Parathyroid adenoma (tissue), 2 donors: ENCODE measurements around the gene LAMA3.

Experiments
- H2AFZ ChIP-seq: fragments of 300-600 bp; sonication (generic); one replicate; pipeline ENCODE4 v1.7.0; 2017; ENCODE audit warnings: antibody characterized with exemption, mild to moderate bottlenecking
- H3K27ac ChIP-seq: fragments of 300-600 bp; sonication (generic); one replicate; pipeline ENCODE4 v1.7.0; 2017
- H3K27me3 ChIP-seq: fragments of 300-600 bp; sonication (generic); one replicate; pipeline ENCODE4 v1.7.0; 2017; ENCODE audit warnings: low read length; ENCODE audit not compliant: control insufficient read depth, insufficient read depth
- H3K36me3 ChIP-seq: fragments of 300-600 bp; sonication (generic); one replicate; pipeline ENCODE4 v1.7.0; 2017; ENCODE audit warnings: low read length; ENCODE audit not compliant: control insufficient read depth, insufficient read depth
- H3K4me1 ChIP-seq: fragments of 300-600 bp; sonication (generic); one replicate; pipeline ENCODE4 v1.7.0; 2017; ENCODE audit warnings: control low read depth
- H3K4me2 ChIP-seq: fragments of 300-600 bp; sonication (generic); one replicate; pipeline ENCODE4 v1.7.0; 2017; ENCODE audit warnings: low read length
- H3K4me3 ChIP-seq: fragments of 300-600 bp; sonication (generic); one replicate; pipeline ENCODE4 v1.7.0; 2017; ENCODE audit warnings: low read depth, low read length
- H3K79me2 ChIP-seq: fragments of 300-600 bp; sonication (generic); one replicate; pipeline ENCODE4 v1.7.0; 2017; ENCODE audit warnings: control low read depth
- H3K9ac ChIP-seq: fragments of 300-600 bp; sonication (generic); one replicate; pipeline ENCODE4 v1.7.0; 2017; ENCODE audit warnings: mild to moderate bottlenecking
- H3K9me3 ChIP-seq: fragments of 300-600 bp; sonication (generic); one replicate; pipeline ENCODE4 v1.7.0; 2017; ENCODE audit warnings: low read length; ENCODE audit not compliant: control insufficient read depth
- CTCF ChIP-seq: fragments of 300-600 bp; sonication (generic); IDR thresholded peaks from one replicate; pipeline ENCODE4 v1.7.0; 2017; ENCODE audit warnings: antibody characterized with exemption, mild to moderate bottlenecking
- donor health status: primary hyperparathyroidism.

The LAMA3 gene

GRCh38 chr18:23990474-23991410, 301.5 kb downstream of the LAMA3 start:
- no peak for TF ChIP-seq CTCF
- Histone ChIP-seq H3K9me3 (no peaks in the 10 kb centered on the region), H3K4me1 (no peaks in the 10 kb centered on the region), H2AFZ (no peak overlapping the region), H3K4me2 (no peak overlapping the region), H3K79me2 (no peaks in the 10 kb centered on the region), H3K36me3 (no peaks in the 10 kb centered on the region), H3K27me3 (no peaks in the 10 kb centered on the region), H3K4me3 (no peak overlapping the region), H3K27ac (no peak overlapping the region), H3K9ac (no peak overlapping the region)

GRCh38 chr18:23992089-23992940, 303.1 kb downstream of the LAMA3 start:
- no peak for TF ChIP-seq CTCF
- H3K79me2 ChIP-seq: no peaks in the 10 kb centered on the region
- H3K4me3 ChIP-seq: no peak overlapping the region
- no peaks in the 10 kb centered on the region for H3K9me3 ChIP-seq
- H3K36me3 ChIP-seq: no peaks in the 10 kb centered on the region
- no peak overlapping the region for H2AFZ ChIP-seq
- H3K27me3 ChIP-seq: no peaks in the 10 kb centered on the region
- no peak overlapping the region for H3K4me2 ChIP-seq
- H3K4me1 ChIP-seq: no peaks in the 10 kb centered on the region
- no peak overlapping the region for H3K27ac ChIP-seq
- H3K9ac ChIP-seq: no peak overlapping the region

- Histone ChIP-seq H3K27me3 (no peaks in the 10 kb centered on the region), H3K4me1 (no peaks in the 10 kb centered on the region), H3K4me3 (no peak overlapping the region), H3K4me2 (no peak overlapping the region), H2AFZ (no peak overlapping the region), H3K79me2 (no peaks in the 10 kb centered on the region), H3K27ac (no peak overlapping the region), H3K9me3 (no peaks in the 10 kb centered on the region), H3K36me3 (no peaks in the 10 kb centered on the region), H3K9ac (no peak overlapping the region)
- TF ChIP-seq CTCF: no peak
Measured at GRCh38 chr18:23992941-23993280, 303.7 kb downstream of the LAMA3 start.

GRCh38 chr18:23994361-23994902, 305.2 kb downstream of the LAMA3 start:
- no peaks in the 10 kb centered on the region for H3K79me2 ChIP-seq
- no peak overlapping the region for H3K4me3 ChIP-seq
- no peak overlapping the region for H3K27ac ChIP-seq
- H3K27me3 ChIP-seq: no peaks in the 10 kb centered on the region
- no peak for TF ChIP-seq CTCF
- no peak overlapping the region for H3K4me2 ChIP-seq
- no peaks in the 10 kb centered on the region for H3K4me1 ChIP-seq
- H3K36me3 ChIP-seq: no peaks in the 10 kb centered on the region
- no peaks in the 10 kb centered on the region for H3K9me3 ChIP-seq
- no peak overlapping the region for H3K9ac ChIP-seq
- H2AFZ ChIP-seq: no peak overlapping the region
